NCI-H146 (cell line): ENCODE measurements around the gene OR5AK2.
"Not testable (repeated sequence)": the region's sequence is repeated elsewhere in the genome, so short reads cannot be mapped to it uniquely, and the experiment has no call there.

ENCODE experiments used
- DNase-seq: peaks from one replicate; lab custom pipeline; 2025; lab: John Stamatoyannopoulos, UW

OR5AK2 gene, protein sequence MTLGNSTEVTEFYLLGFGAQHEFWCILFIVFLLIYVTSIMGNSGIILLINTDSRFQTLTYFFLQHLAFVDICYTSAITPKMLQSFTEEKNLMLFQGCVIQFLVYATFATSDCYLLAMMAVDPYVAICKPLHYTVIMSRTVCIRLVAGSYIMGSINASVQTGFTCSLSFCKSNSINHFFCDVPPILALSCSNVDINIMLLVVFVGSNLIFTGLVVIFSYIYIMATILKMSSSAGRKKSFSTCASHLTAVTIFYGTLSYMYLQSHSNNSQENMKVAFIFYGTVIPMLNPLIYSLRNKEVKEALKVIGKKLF

DNA sequence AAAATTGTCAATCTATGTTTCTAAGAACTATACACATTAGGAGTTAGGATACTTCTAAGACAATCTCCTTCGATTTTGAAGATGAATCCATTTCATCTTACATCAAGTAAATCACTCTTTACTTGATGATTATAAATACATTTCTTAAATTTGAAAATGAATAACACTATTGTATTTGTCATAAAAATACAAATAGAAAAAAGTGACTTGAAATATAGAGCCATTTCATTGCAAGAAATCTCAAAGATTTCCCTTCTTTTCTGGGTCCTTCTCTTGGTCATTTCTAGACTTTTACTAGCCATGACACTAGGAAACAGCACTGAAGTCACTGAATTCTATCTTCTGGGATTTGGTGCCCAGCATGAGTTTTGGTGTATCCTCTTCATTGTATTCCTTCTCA, at the start of gene OR5AK2:
OR5AK2 (plus strand) TSS at position 301 of the 400 bp plus-strand sequence; CDS start at position 301, 0 bp downstream.
- no peak for DNase-seq

DNA sequence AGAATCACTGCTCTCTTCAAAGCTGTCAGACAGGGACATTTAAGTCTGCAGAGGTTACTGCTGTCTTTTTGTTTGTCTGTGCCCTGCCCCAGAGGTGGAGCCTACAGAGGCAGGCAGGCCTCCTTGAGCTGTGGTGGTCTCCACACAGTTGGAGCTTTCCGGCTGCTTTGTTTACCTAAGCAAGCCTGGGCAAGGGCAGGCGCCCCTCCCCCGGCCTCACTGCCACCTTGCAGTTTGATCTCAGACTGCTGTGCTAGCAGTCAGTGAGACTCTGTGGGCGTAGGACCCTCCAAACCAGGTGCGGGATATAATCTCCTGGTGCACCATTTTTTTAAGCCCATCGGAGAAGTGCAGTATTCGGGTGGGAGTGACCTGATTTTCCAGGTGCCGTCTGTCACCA, 43.2 kb upstream of the OR5AK2 start:
- not testable (repeated sequence) for DNase-seq

DNA sequence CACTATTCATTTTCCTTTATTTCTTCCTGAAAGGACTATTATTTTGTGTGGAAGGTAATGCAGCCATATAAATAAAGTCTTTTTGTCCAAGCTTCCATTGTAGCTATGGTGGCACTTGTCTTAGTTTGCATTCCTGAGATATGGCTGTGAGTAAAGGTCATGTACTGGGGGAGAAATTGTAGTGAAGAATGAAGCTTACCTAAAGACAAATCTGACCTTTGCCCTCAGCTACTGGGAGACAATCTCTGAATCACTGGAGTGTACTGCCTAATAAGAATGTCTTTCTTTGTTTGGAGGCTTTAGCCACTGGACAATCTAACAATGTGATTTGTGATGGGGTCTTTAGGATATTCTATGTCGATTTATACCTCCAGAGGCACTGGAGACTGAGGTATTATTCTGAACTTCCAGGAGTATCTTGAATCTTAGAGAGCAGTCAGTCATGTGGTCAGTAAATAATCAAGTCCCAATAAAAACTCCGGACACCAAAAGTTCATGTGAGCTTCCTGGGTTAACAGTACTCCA, 39.7 kb upstream of the OR5AK2 start:
- no peak for DNase-seq

DNA sequence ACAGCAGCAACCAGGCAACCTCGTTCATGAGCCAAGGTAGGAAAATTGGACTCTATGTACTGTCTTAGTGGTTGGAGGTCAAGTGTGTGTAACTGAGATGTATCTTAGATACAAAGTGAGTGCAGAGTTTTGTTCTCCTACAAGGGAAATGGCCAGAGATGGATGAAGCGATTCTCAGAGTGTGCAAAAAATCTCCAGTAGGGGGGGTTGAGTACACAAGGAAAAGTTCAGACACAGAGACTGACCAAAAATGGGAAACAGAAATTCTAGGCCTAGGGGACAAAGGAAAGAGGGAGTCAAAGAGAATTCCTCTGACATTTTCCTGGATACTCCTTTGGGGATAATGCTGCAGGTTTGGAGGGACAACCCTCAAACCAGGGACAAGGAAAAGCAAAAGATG, 38.2 kb upstream of the OR5AK2 start:
- no peak for DNase-seq

DNA sequence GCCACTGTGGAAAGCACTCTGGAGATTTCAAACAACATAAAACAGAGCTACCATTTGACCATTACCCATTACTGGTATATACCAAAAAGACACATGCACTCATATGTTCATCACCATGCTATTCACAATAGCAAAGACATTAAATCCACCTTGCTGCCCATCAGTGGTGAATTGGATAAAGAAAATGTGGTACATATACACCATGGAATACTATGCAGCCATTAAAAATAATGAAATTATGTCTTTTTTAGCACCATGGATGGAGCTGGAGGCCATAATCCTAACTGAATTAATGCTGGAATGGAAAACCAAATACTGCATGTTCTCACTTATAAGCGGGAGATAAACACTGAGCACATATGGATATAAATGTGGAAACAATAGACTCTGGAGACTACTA, 34.8 kb upstream of the OR5AK2 start:
- not testable (repeated sequence) for DNase-seq

DNA sequence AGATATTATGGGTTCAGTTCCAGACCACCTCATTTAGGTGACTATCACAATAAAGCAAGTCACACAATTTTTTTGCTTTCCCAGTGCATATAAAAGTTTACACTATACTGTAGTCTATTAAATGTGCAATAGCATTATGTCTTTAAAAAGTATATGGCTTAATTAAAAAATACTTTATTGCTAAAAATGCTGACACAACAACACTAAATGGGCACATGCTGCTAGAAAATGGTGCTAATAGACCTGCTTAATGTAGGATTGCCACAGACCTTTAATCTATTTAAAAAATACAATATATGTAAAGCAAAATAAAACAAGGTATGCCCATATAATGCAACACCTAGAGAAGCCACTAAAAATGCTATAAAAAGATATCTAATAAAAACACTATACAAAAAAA, 27.1 kb upstream of the OR5AK2 start:
- no peak for DNase-seq

DNA sequence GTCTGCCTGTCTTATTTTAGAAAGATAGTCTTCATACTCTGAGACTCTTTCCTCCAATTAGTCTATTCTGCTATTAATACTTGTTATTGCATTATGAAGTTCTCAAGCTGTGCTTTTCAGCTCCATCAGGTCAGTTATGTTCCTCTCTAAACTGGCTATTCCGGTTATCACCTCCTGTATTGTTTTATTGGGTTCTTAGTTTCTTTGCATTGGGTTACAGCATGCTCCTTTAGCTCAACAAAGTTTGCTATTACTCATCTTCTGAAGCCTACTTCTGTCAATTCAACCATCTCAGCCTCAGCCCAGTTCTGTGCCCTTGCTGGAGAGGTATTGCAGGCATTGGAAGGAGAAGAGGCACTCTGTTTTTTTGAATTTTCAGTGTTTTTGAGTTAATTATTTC, 21.0 kb upstream of the OR5AK2 start:
- DNase-seq: no peak

DNA sequence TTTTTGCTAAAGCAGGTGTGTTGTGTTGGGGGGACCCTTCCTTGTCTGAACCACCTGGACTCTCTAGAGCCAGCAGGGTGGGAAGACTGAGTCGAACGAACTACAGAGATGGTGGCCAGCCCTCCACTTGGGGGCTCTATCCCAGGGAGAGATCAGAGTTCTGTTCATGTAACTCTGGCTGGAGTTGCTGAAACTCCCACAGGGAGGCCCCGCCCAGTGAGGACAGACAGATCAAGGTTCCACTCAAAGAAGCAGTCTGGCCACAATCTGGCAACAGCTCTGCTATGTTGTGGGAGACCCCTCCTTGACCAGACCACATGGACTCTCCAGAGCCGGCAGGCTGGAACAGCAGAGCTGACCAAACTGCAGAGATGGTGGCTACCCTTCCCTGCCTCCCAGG, 20.2 kb upstream of the OR5AK2 start:
- DNase-seq: no peak

DNA sequence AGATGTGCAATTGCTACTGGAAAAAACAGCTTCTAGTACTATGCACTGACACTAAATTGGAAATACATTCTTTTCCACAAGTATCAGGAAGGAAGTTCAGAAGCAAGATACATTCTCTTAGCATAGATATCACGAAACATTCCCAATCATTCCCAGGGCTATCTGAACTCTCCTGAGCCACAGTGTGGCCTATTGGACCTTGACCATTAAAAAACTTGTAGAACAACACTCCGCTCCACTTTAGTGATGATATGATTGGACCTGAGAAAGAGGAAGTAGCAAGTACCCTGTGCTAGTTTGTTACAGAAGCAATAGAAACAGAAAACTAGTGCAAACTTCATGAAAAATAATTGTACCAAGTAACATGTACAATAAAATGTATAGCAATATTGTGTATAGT, 11.4 kb upstream of the OR5AK2 start:
- DNase-seq: no peak

DNA sequence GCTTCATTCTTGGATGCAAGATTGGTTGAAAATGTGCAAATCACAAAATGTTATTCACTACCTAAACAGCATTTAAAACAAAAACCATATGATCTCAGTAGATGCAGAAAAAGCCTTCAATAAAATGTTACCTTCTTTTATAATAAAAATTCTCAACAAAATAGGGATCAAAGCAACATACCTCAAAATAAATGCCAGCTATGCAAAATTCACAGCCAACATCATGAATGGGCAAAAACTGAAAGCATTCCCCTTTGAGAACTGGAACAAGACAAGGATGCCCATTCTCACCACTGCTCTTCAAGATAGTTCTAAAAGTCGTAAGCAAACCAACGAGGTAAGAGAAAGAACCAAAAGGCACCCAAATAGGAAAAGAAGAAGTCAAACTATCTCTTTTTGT, 2.0 kb downstream of the OR5AK2 start:
- DNase-seq: no peak

DNA sequence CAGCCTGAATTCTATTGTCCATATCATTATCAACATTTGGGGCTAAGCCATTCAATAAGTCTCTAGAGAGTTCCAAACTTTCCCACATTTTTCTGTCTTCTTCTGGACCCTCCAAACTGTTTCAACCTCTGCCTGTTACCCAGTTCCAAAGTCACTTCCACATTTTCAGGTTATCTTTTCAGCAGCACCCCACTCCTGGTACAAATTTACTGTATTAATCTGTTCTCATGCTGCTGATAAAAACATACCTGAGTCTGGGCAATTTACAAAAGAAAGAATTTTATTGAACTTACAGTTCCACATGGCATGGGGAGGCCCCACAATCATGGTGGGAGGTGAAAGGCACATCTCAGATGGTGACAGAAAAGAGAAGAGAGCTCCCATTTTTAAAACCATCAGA, 5.8 kb downstream of the OR5AK2 start:
- DNase-seq: no peak

DNA sequence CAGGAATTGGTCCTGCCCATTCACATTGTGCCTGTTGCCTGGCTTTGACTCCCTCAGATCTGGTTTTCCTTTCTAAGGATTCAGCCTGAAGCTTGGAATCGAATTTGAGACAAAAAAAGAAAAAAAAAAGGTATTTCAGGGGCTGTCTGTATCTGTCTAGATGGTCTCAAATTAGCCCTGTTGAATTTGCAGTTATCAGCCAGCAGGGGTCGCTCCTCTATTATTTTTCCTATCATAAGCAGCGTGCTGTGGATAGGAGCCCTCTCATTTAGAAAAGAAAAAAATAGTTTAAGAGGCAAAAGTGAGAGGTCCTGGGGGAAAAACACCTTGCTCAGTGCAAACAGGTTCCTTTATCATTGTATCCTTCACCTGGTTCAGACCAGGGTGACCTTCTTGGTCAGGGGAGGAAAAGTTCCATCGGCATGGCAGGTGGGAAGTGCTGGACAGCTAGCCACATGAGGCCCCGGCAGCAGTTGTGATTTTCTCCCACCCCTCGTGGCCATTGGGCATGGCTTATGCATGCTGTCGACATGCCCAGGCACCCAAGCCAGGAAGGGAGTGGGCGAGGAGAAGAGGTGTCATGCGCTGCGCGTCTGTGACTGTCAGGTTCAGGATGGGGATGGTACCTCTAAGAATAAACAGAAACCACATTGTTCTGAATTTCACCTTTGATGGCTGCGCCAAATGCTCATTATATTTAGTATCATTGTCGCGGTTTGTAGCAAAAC, 13.1 kb downstream of the OR5AK2 start:
- DNase-seq: no peak

DNA sequence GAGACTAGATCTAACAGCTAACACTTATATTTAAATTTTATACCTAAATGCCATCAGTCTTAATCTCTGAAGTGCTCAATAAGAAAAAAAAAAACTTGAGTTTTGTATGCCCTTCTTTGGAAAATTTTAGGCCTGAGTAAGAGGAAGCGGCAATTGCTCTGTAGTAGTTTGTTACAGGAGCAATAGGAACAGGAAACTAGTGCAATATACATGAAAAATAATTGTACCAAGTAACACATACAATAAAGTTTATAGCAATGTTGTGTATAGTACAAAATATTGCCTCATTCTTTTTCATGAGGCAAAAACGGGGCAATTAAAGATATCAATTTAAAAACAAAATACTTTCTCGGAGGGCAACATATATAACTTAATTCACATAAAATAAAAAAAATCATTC, 19.7 kb downstream of the OR5AK2 start:
- DNase-seq: no peak

DNA sequence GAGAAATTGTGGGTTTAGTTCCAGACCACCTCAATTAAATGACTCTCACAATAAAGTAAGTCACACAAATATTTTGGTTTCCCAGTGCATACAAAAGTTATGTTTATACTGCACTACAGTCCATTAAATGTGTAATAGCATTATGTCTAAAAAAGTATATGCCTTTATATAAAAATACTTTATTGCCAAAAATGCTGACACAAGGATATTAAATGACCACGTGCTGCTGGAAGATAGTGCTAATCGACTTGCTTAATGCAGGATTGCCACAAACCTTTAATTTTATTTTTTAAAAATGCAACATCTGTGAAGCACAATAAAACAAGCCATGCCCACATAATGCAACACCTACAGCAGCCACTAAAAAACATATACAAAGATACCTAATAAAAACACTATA, 27.0 kb downstream of the OR5AK2 start:
- DNase-seq: no peak

DNA sequence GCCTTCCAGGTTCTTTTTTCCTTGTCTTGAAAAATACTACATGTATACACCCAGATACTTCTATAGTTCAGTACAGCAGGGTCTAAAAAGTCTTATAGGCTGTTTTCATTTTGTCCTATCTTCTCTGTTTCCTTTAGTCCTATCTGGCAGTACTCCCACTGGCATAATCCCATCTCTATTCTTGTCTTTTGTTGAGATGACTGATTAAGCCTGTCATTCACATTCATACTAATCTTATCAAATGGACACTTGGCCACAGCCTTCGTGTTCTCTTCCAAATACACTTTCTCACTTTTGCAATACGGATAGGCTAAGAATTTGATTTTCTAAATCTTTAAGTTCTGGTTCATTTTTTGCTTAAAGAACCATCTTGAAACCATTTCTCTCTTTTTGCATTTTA, 42.8 kb downstream of the OR5AK2 start:
- DNase-seq: no peak
